HEK293T (cell line): ENCODE measurements around the gene PHETA2.

Source experiments
- BHLHE40 ChIP-seq: fragments of 450-650 bp; IDR thresholded peaks from 2 replicates; pipeline ENCODE4 v1.6.1; 2016; ENCODE audit warnings: mild to moderate bottlenecking, moderate library complexity, borderline replicate concordance
- FOXA1 ChIP-seq: fragments of 450-650 bp; IDR thresholded peaks from 2 replicates; pipeline ENCODE4 v1.6.1; 2016; ENCODE audit warnings: mild to moderate bottlenecking
- TARDBP ChIP-seq: fragments of 450-650 bp; IDR thresholded peaks from 2 replicates; pipeline ENCODE4 v1.6.1; 2016

DNA sequence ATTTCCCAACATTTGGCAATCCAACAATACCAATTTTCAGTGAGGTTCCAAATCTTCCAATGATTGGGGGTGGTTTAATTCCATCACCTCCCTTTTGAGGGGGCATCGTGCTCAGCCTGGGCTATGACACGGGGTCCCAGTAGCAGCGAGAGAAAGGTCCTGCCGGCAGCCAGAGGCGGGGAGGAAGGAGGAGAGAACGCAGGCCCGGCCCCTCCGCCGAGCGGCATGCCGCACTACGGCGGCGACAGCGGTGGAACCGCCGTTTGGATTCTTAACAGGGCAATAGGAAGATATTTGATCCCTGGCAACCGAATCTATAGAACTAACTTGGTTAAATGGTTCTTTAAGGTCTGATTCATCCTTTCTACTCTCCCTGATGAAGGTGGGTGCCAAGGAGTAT lies 34.8 kb downstream of the PHETA2 start:
- no peak for TF ChIP-seq TARDBP
- TF ChIP-seq BHLHE40, result no peak
- no peak for TF ChIP-seq FOXA1
